ENCODE measurements around the gene TGFBR3.

TGFBR3 gene

DNA sequence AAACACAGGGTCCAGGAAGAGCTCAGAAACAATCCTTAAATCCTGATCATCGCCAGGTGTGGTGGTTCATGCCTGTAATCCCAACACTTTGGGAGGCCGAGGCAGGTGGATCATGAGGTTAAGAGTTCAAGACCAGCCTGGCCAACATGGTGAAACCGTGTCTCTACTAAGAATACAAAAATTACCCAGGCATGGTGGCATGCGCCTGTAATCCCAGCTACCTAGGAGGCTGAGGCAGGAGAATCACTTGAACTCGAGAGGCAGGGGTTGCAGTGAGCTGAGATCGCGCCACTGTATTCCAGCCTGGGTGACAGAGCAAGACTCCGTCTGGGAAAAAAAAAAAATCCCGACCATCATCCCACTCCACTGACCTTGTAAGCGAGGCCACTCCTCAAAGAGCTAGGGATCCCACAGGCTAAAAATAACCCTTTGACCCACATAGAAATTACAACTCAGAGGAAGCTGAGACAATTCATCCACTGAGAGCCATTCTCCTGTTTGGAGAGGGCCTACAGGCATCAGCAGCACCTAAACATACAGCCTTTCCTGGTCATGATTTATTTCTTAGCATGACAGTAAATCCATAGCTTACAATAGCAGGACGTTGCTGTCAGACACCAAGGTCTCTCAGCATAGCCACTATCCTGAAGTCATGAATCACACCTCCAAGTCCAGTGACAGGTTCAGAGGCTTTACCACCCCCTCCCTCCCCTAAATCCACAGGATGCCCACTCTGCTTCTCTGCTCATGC, 66.7 kb downstream of the TGFBR3 start:
- DNase-seq = no peak

DNA sequence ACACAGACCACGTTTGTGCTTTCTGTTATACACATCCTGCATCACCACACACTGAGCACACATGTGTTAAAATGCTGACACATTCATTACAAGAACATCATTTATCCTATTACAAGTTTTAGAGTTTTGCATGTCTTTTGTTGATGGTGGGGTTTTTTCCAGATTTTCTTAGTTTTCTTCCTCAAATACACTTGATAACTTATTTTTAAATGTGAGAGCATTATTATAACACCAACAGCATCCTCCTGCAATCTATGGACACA, 67.3 kb downstream of the TGFBR3 start:
- no peak for DNase-seq

DNA sequence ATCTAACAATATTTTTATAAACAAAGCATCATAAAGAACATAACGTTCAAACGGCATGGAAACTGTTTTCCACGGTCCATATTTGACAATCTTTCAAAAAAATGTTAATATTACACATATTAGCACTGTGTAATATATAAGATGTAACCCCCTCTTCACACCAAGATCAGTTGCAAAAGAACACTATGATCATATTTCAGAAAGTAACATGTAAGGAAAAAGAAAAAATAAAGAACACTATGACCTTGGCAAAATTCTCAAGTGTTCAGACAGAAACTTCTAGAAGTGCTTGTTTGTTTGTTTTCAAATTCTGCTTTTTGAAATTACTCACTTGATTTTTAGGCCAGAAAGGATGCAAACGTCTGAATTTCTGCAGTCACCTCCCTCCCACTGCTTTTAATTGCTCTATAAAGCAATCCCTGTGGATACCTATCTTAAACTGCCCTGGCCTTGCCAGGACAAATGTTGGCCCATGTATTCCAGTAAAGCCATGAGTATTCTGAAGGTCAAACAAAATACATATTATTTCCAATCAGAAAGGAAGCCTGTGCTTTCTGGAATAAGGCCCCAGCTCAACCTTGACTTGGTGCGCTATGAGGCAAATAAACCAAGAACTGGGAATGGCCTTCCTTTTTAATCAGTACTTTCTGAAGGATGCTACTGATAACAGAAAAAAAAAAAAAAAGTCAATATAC, 68.6 kb downstream of the TGFBR3 start:
- no peak for DNase-seq

DNA sequence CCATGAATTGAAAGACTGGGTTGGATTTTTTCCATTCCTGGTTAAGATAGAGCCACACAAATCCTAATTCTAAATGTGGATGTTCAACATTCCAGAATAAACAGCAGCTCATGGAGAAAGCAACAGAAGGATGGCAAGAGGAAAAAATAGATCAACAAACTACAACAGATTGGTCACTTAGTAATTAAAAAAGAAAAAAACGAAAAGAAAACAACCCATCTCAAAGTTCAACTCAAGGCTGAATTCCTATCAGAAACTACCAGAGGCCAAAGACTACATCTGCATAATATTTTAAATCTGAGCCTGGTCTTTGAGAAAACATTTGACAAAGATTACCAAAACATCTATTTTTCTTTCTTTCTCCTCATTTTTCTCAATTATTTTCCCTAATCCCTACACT, 69.9 kb downstream of the TGFBR3 start:
- no peak for DNase-seq

DNA sequence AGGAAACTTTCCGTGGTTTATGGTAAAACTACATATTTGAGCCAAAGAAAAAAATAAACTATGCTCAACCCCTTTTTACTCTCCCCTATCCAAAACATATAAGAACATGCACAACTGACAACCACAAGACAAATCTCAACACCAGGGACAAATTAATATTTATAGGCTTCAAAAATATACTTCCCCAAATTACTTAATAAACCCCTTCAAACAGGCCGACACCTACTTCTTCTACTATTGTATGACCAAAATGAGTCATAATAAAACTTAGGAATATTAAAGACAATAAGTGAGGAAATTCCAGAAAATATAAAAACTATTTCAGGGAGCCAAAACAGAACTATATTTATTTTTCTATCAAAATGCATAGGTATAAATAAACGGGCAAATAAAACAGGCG, 71.5 kb downstream of the TGFBR3 start:
- DNase-seq = no peak

DNA sequence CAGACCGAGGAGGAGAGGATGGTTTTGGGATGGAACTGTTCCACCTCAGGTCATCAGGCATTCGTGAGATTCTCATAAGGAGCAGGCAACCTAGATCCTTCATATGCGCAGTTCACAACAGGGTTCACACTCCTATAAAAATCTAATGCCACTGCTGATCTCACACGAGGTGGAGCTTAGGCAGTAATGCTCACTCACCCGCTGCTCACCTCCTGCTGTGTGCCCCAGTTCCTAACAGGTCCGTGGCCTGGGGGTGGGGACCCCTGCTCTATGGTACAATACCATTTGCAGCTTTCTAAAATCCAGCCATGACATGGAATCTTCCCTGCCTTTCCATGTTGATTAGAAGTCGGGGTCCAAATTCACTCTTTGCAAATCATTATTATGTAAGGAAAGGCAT, 72.1 kb downstream of the TGFBR3 start:
- DNase-seq = no peak

DNA sequence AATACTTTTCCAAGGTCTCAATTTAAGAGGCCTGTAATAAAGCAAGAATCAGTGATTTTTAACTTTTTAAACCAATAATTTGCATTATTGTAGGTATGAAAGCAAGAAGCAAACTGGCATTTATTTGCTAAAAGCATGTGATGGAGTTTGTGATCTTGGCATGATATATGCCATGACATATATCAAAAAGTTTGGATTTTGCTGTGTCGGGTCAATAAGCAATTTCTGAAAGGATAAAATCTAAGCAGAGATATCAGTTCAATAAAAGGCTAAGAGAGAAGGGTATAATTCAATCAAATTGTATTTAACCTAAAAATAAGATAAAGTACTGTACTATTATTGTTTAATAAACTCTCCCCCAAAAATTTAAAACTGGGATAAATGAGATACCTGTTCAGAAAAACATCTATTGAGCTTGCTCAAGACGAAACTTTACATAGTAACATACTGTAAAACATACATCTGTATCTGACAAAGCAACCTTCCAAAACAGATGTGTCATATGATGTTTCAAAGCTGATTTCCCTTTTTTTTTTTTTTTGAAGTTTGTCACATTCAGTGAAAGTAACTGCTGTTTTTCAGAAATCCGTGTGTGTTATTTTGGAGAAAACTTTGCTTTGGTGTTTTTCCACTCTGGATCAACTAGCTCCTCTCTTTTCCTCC, 74.5 kb downstream of the TGFBR3 start:
- no peak for DNase-seq

DNA sequence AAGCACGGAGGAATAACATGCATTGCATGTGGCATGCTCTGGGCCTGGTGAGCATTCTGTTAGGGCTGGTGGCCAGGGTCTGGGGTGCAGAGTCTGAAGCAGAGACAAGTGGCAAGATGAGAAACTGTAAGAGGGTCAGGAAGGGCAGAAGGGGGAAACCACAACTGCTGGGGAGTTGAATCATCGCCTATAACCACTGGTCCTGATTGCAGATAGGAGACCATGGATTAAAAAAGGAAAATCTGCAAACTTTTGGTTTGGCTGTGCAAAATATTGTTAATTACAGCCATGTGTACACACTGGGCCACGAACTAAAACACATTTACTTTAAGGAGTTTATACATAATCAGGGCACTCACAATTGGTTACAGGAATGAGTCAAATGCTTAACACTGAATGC, 76.6 kb downstream of the TGFBR3 start:
- no peak for DNase-seq

DNA sequence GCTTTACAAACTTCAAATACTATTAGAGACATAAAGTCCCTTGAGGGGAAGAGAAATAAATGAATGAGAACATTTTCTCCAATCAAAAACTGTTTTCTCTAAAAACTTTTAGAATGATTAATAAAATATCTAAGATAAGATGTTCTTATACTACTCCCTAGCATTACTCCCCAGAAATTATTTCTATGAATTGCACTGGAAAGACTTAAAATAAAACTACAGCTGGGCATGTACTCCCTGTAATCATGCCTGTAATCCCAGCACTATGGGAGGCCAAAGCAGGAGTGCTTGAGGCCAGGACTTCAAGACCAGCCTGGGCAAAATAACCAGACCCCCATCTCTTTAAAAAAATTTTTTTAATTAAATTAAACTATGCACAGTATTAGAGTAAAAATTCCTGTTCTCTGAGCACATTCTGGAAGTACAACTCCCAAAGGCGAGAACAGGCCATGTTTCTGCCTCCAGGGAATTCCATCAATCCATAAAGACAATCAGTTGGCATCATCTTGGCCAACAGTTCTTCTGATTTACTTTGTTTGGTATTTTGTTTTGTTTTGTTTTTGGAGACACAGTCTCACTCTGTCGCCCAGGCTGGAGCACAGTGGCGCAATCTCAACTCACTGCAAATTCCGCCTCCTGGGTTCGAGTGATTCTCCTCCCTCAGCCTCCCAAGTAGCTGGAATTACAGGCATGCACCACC, 77.9 kb downstream of the TGFBR3 start:
- no peak for DNase-seq

DNA sequence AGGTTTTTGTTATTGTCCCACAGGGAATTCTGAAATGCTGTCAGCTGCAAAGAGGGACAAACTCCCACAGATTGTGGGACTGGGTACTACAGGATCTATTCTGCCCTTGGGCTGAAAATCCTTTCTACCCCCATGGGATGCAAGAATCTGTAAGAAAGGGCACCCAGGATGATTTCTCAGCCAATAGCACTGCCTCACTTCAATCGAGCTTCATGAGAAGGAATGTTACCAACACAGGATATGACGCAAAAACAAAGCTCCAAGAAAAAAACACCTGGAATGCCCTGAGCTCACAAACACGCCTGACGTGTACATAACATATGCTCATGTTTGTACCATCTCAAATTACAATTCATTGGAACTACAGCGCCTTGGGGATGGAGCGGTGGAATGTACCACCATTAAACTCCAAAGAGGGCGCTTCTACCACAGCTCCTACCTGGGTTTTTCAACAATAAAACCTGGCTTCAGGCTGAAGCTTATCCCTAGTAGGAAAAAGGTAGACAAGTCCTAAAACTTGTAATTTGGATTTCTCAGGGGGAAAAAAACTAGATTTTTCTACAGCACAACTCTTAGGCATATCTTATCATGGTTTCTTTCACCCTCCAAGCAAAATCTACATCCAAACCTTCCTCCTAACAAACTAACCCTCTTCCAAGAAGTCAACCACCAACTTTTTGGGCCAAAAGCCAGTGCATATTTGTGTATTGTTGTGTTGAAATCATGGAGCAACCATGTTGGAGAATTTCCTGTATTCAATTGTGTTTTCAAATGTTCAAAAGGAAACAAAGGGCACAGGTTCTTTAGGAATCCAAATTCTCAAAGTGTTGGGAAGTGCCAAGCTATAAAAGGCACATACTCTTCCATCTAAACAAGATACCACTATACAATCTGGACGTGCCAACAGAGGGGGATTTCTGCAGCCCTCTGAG, 78.9 kb downstream of the TGFBR3 start:
- no peak for DNase-seq

DNA sequence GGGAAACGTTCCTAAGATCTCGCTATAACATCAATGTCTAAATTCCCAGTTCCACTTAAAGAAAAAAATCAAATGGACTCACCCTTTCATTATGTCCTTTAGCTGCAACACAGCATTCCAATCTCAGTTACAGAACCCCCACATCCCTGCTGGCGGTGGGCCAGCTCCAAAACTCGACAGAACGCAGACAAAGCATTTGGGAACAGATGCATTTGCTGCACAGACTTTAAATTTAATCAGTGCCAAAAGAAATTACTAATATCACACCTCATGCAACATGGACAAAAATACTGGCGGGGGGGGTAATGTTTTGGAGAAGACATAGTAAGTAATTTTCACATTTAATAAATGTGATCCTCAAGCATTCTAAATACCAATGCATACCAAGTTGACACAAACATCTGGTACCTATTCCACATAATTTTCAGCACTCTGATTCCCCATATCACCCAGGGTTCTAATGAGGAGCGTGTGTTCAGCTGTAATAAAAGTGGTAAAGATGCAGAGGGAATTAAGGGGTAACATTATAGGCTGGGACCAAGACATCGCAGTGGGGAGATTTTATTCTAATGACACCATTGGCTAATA, 79.7 kb downstream of the TGFBR3 start:
- no peak for DNase-seq

DNA sequence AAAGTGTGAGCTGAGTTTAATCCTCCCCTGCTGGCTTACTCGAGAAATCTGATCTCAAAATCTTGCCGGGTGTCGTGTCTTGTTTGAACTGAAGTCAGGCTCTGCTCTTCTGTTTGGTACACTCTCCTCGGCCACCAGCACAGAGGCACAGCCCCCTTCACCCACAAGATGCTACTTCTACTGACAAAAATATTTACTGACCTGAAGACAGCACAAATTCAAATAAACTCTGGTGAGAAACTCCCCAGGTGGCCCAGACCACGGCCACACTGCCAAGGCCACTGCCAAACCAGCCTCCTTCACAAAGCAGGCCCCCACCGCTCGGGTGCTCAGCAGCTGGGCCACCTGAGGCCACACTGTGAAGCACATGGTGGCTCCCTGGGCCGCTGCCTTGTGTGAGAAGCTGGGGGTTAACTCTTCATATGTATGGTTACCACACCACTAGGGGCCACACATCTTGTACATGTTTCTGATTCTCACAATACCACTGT, 80.6 kb downstream of the TGFBR3 start:
- DNase-seq = no peak

DNA sequence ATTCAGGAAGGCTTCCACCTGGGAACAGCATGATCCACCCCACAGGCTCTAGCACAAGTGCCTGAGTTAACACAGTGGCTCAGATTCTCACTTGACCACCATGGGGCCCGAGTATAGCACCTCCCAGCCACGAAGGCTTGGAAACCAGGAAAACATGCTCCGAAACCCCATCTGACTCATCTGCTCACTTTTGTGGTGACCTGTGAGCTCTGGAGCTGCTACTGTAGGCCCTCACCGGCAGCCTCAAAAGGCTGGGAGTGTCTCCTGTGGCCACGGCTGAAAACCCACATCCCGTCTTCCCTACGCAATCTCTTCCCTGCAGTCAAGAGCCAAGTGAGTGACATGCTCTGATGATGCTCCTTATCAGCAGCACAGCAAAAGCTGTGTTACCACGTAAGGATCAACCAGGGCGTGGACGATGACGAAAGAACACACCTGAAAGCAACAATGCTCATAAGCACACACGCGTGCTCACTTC, 81.4 kb downstream of the TGFBR3 start:
- no peak for DNase-seq

DNA sequence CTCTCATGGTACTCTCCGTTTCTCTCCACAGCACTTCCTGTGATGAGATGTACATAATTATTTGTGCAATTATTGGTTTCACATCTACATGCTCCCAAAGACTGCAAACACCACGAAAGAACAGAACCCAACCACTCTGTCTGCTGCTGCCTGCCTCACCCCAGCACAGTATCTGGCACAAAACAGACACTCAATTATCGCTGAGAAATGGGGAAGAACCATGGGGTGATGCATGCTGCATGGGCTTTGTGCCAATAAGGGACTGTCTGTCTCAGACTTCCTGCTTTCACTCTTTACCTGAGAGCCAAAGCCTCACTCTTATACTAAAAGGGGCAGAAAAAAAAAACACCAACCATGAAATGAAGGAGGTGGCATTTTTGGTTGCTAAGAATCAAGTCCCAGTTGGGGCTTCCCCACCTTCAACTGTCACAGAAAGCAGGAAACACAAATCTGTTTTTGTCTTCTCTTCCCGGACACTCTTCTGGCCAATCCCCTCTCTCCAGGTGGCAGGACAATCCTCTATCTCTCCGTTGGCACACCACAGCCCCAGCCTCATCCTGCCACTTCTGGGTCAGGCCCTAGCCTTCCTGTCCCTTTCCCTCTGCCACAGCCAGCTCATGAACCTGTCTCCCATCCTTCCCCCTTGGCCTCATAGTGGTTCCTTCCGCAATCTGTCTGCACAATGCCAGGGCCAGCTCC, 82.0 kb downstream of the TGFBR3 start:
- no peak for DNase-seq

DNA sequence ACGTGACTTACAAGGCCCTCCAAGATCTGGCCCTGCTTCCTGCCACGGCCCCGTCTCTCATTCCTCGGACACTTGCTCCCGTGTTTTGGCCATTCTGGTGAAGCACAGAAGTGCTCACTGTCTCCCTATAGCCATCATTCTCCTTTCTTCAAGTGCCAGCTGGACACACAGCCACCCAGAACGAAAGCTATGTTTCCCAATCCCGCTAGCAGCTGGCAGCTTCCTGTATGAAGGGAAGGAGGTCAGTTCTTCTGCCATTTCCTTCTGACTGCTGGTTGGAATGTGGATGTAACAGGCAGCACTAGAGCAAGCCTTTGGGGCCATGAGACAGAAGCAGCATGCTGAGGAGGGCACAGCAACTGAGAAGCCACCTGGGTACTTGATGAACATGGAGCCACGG, 82.8 kb downstream of the TGFBR3 start:
- DNase-seq = no peak

DNA sequence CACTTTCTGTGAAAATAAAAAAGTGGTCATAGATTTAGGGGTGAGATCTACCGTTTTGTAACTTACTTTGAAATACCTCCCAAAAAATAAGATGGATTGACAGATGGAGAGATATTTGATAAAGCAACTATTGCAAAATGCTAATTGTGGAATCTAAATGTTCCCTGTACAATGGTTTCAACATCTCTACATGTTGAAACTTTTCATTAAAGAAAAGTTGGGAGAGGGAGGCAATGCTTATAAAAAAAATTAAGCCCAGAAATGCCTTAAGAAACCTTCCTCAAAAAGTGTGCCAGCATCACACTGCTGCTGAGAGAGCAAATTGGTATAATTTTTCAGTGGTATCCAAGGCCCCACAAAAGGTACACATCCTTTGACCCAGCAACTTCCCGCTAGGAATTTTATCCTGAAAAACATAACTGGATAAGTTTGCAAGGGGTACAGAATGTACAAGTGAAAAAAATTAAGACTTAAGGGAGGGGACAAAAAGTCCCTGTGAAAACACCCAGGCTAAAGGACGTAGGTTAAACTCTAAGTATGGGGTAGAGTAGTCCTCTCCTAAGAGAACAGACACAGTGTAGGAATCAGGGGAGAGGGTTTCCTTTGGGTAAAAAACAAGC, 84.3 kb downstream of the TGFBR3 start:
- no peak for DNase-seq

DNA sequence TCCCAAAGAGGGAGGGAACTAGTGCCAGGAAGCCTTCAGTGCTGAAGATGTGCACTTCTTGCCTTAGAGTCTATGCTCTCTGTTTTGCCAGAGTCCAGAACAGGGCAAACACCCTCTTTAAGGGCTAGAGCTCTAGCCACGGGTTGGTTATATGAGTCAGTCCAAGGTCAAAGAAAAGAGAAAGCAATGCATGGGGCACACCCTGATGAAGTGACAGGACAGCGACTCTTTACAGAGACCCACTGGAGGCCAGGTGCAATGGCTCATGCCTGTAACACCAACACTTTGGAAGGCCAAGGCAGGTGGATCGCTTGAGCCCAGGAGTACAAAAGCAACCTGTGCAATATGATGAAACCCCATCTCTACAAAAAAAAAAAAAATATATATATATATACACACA, 86.1 kb downstream of the TGFBR3 start:
- no peak for DNase-seq

DNA sequence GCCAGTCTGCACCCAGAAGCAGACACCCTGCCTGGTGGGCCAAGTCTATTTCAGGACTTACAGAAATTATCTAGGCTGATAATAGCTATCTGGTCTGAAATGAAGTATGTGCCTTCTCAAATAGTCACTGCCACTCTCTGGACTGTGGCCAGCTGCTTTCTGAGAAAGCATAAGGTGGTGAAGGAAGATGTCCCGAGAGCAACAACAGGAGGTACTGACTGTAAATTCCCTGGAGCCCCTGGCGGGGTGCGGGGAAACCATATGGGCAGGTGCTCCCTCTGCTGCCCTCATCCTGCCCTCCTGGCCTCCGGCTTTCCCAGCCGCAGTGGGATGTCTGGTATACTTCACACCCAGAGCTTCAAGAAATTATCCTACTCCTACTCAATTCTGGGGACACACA, 86.8 kb downstream of the TGFBR3 start:
- peak in 1 of 2 experiments; percentile 19 for DNase-seq

DNA sequence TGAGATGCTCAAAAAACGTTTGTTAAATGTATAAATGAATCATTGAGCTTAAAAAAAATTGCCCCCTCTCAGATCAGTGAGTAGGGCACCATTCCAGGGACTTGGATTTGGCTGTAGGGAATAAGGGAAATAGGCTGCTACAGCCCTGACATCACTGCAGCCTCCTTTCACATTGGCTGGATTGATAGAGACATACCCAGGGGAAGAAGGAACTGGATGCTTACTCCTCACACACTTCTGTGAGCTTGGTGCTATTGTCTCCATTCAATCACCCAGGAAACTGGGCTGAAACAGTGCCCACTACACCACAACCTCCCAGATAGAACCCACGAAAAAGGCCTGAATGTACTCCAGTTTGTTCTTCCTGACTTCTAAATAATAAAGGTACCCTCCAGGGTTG, 87.2 kb downstream of the TGFBR3 start:
- DNase-seq = no peak

DNA sequence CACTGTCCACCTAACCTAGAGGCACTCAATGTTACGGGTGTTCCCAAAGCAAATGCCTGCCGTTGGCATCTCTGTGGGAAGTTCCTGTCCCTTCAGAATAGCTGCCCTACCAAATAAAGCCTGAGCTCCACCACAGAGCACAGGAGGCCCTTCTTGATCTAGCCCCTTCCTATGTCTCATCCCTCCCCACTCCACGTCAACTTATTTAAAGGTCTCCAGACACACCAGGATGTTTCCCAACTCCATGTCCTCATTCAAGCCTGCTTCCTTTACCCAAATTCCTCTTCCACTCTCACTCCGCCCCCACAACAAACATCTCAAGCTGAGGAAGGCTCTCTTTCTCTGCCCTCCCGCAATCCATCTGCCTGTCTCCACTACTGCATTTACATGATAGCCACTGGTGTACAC, 87.7 kb downstream of the TGFBR3 start:
- no peak for DNase-seq

DNA sequence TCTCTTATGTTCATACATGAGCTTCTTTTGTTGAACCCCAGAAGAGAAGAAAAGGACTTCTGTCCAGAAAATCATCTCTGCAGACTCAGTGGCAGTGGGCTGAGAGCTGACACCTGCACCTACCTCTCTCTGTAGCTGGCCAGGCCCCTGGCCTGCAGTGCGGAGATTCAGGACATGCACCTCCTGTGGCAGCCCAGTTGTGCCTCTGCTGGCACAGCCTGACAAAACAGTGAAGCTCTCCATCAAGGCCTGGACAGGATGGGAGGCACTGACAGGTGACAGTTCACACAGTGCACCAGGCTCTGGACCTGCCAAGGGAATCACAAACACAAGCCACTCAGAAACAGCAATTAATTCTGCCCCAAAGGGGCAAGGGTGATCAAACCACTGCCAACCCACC, 88.8 kb downstream of the TGFBR3 start:
- no peak for DNase-seq

Measured in NCI-H446 (cell line).